Astrocyte of the cerebellum (primary cell): ENCODE data around the gene ADAMTS16.

Source experiments
- DNase-seq: peaks from one replicate; pipeline ENCODE4 v3.0.0-alpha.2; 2011; ENCODE audit warnings: low read depth
- H3K4me3 ChIP-seq: 2 replicates; pipeline ENCODE4 v1.5.1; 2011; ENCODE audit warnings: mild to moderate bottlenecking, low read depth, low read length, moderate library complexity
- in situ Hi-C: cut with HindIII; loops from 2 replicates; pipeline ENCODE4 v1.10.0; 2017; ENCODE audit warnings: low sequenced_read_pairs
- TF ChIP-seq, protein P1 (sequence below): IDR thresholded peaks from 2 replicates; pipeline ENCODE4 v1.5.1; 2012; ENCODE audit warnings: low read length, low read depth, moderate library complexity, mild to moderate bottlenecking; ENCODE audit errors: missing control alignments

Gene ADAMTS16

GRCh38 chr5:5104550-5104949 lies 35.6 kb upstream of the ADAMTS16 start:
- DNase-seq, result no peak
- in situ Hi-C loops, result no loop called here
- TF ChIP-seq, protein P1, sequence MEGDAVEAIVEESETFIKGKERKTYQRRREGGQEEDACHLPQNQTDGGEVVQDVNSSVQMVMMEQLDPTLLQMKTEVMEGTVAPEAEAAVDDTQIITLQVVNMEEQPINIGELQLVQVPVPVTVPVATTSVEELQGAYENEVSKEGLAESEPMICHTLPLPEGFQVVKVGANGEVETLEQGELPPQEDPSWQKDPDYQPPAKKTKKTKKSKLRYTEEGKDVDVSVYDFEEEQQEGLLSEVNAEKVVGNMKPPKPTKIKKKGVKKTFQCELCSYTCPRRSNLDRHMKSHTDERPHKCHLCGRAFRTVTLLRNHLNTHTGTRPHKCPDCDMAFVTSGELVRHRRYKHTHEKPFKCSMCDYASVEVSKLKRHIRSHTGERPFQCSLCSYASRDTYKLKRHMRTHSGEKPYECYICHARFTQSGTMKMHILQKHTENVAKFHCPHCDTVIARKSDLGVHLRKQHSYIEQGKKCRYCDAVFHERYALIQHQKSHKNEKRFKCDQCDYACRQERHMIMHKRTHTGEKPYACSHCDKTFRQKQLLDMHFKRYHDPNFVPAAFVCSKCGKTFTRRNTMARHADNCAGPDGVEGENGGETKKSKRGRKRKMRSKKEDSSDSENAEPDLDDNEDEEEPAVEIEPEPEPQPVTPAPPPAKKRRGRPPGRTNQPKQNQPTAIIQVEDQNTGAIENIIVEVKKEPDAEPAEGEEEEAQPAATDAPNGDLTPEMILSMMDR, result no peak
- no peak overlapping the region for H3K4me3 ChIP-seq

DNA sequence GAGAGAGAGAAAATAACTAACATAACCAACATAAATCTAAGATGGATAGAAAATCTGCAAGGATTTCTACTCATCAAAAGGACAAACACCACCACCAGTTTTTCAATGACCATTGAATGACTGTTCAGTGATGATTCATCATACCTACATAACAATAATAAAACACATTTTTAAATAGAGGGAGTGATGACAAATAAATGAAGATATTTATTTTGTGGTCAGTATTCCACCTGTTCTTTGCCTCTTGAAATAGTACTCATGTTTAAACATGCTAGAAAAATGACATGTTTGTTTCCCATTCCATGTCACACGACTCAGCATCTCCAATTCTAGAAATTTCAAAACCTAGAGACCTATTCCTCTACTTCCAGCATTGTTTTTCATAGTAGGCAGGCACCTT lies 34.6 kb upstream of the ADAMTS16 start:
- H3K4me3 ChIP-seq, result no peak overlapping the region
- in situ Hi-C loops, result no loop called here
- no peak for DNase-seq
- TF ChIP-seq, protein P1, result no peak

GRCh38 chr5:5116956-5117355 lies 23.2 kb upstream of the ADAMTS16 start:
- in situ Hi-C loops, result no loop called here
- TF ChIP-seq, protein P1, result no peak
- no peak for DNase-seq
- H3K4me3 ChIP-seq, result no peak overlapping the region

DNA sequence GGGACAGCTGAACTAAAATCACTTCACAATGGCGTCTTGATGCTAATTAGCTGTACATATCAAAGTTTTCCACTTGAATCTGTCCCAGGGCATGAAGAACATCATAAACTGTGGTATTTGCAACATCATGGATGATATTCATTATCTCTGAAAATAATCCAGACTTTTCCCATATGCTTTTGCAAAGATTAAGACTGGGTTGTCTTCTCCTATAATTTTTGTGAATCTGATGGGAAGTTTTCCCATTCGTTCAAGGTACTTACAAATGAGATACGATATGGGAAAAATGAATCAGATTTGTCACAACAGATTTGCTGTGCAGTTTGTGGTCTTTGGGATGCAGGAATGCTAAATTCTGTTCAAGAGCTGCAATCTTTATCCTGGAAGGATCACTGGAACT lies 17.4 kb upstream of the ADAMTS16 start:
- TF ChIP-seq, protein P1, result no peak
- in situ Hi-C loops, result no loop called here
- H3K4me3 ChIP-seq, result no peak overlapping the region
- no peak for DNase-seq

GRCh38 chr5:5124231-5124630 lies 15.9 kb upstream of the ADAMTS16 start:
- no peak for DNase-seq
- in situ Hi-C loops, result no loop called here
- H3K4me3 ChIP-seq, result no peak overlapping the region
- TF ChIP-seq, protein P1, result no peak

- no peak for DNase-seq
- TF ChIP-seq, protein P1, result no peak
- no peak overlapping the region for H3K4me3 ChIP-seq
- in situ Hi-C loops, result no loop called here
Observed at GRCh38 chr5:5126444-5126843, 13.7 kb upstream of the ADAMTS16 start.

- no peak for DNase-seq
- H3K4me3 ChIP-seq, result no peak overlapping the region
- TF ChIP-seq, protein P1, result no peak
- in situ Hi-C loops, result no loop called here
Observed at GRCh38 chr5:5128766-5129165, 11.4 kb upstream of the ADAMTS16 start.
